Left lung (tissue), 10 donors: ENCODE data around the gene ARPC5L. TPM values are rescaled to one million over a fixed set of nuclear protein-coding genes. Genes with fewer than 3 reads are reported as not detected.

Experiments used
- ATAC-seq: fragments of 200-7000 bp; cut with Tn5 transposase; one replicate; pipeline ENCODE4 v1.9.1; 2020; ENCODE audit warnings: moderate library complexity
- DNase-seq, 4 donors: peaks; one replicate each; pipeline ENCODE4 v3.0.0-alpha.2; 2013 to 2020
- H3K27ac ChIP-seq, 2 donors: fragments of 200-600 bp; sonication (generic) in 1 of 2; one replicate each; pipeline versions ENCODE4 v1.5.0 to v1.8.0; 2020 to 2021
- H3K27me3 ChIP-seq, 2 donors: fragments of 200-600 bp; sonication (generic) in 1 of 2; one replicate each; pipeline versions ENCODE4 v1.5.0 to v1.8.0; 2020 to 2021
- H3K36me3 ChIP-seq, 2 donors: fragments of 200-600 bp; sonication (generic) in 1 of 2; one replicate each; pipeline versions ENCODE4 v1.5.0 to v1.8.0; 2020 to 2021
- H3K4me1 ChIP-seq, 2 donors: fragments of 200-600 bp; one replicate each; pipeline ENCODE4 v1.8.0; 2021
- H3K4me3 ChIP-seq, 2 donors: fragments of 200-600 bp; sonication (generic) in 1 of 2; one replicate each; pipeline versions ENCODE4 v1.5.0 to v1.8.0; 2020 to 2021; ENCODE audit warnings: mild to moderate bottlenecking in 1 of 2
- H3K9me3 ChIP-seq, 2 donors: fragments of 200-600 bp; sonication (generic) in 1 of 2; one replicate each; pipeline versions ENCODE4 v1.5.0 to v1.8.0; 2020 to 2021
- CTCF ChIP-seq, 2 donors: fragments of 200-600 bp; sonication (generic) in 1 of 2; IDR thresholded peaks; one replicate each; pipeline versions ENCODE4 v1.5.0 to v1.8.0; 2021; ENCODE audit warnings: antibody characterized with exemption in 2 of 2
- intact Hi-C, 2 donors: fragments of 100-400 bp; cut with DNase I; formaldehyde crosslinking; loops; one replicate each; pipeline versions ENCODE4 v1.11.2 to v1.14.2; 2022
- polyA plus RNA-seq, 6 donors: library from polyadenylated mRNA; unstranded; fragments of 120-200 nt; gene quantifications; one replicate each; pipeline ENCODE4 v1.2.1, GENCODE V29; 2013; ENCODE audit not compliant: insufficient read length in 6 of 6
- total RNA-seq, 2 donors: library from RNA; stranded (reverse); fragmentation: NEBNext Ultra II Directional; extraction: Animal tissue kit (Norgen Biotek cat#: 25700); gene quantifications; one replicate each; pipeline ENCODE4 v1.2.1, GENCODE V29; 2021
- donor health status: DM: no; HTN: yes; CAD: no.
- donor health status: DM: no; HTN: no; CAD: no.

The ARPC5L gene
- total and polyA plus RNA-seq, 8 donors, result 30.8 to 53.6 (median 36.5) TPM

GRCh38 chr9:124878021-124878420, 16.1 kb downstream of the ARPC5L start:
- H3K27ac ChIP-seq, result no peak overlapping the region
- TF ChIP-seq CTCF (IDR thresholded peaks at IDR 0.05), result no peak
- H3K36me3 ChIP-seq, result peaks cover 0 to 99% of the 10 kb centered on the region in 2 donors
- no peak overlapping the region for H3K4me3 ChIP-seq
- no peaks in the 10 kb centered on the region for H3K9me3 ChIP-seq
- no peak for DNase-seq
- no peaks in the 10 kb centered on the region for H3K27me3 ChIP-seq
- ATAC-seq, result peak; percentile 73
- intact Hi-C loops, result no loop called here
- H3K4me1 ChIP-seq, result peaks cover 6 to 18% of the 10 kb centered on the region in 2 donors

- TF ChIP-seq CTCF (IDR thresholded peaks at IDR 0.05), result no peak
- ATAC-seq (no peak), DNase-seq (peak in 1 of 4 donors; percentile 40)
- intact Hi-C loops, result no loop called here
- H3K27me3 ChIP-seq, result no peaks in the 10 kb centered on the region
- no peak overlapping the region for H3K4me3 ChIP-seq
- no peak overlapping the region for H3K27ac ChIP-seq
- peaks cover 0 to 99% of the 10 kb centered on the region in 2 donors for H3K36me3 ChIP-seq
- H3K4me1 ChIP-seq, result peaks cover under 1 to 13% of the 10 kb centered on the region in 2 donors
- H3K9me3 ChIP-seq, result no peaks in the 10 kb centered on the region
Observed at GRCh38 chr9:124878518-124878917, 16.6 kb downstream of the ARPC5L start.

GRCh38 chr9:124879226-124879625, 17.3 kb downstream of the ARPC5L start:
- no peak for TF ChIP-seq CTCF (IDR thresholded peaks at IDR 0.05)

GRCh38 chr9:124880501-124880900, 18.6 kb downstream of the ARPC5L start:
- Histone ChIP-seq H3K27ac (no peak overlapping the region), H3K9me3 (no peaks in the 10 kb centered on the region), H3K4me1 (no peaks in the 10 kb centered on the region), H3K36me3 (peaks cover 0 to 99% of the 10 kb centered on the region in 2 donors), H3K27me3 (no peaks in the 10 kb centered on the region), H3K4me3 (no peak overlapping the region)
- intact Hi-C loops, result no loop called here
- no peak for DNase-seq
- no peak for TF ChIP-seq CTCF (IDR thresholded peaks at IDR 0.05)
- ATAC-seq, result no peak

More at GRCh38 chr9:124879226-124879625, 17.3 kb downstream of the ARPC5L start:
- Histone ChIP-seq H3K36me3 (peaks cover 0 to 99% of the 10 kb centered on the region in 2 donors), H3K9me3 (no peaks in the 10 kb centered on the region), H3K27ac (no peak overlapping the region), H3K27me3 (no peaks in the 10 kb centered on the region), H3K4me3 (no peak overlapping the region), H3K4me1 (peaks cover 0 to 6% of the 10 kb centered on the region in 2 donors)
- intact Hi-C loops, result no loop called here
- DNase-seq (peak in 1 of 4 donors; percentile 68), ATAC-seq (no peak)

- DNase-seq, result no peak
- no peaks in the 10 kb centered on the region for H3K27me3 ChIP-seq
- H3K4me3 ChIP-seq, result no peak overlapping the region
- intact Hi-C loops, result no loop called here
- TF ChIP-seq CTCF (IDR thresholded peaks at IDR 0.05), result no peak
- no peaks in the 10 kb centered on the region for H3K4me1 ChIP-seq
- H3K36me3 ChIP-seq, result peaks cover 0 to 99% of the 10 kb centered on the region in 2 donors
- H3K9me3 ChIP-seq, result no peaks in the 10 kb centered on the region
- ATAC-seq, result no peak
- H3K27ac ChIP-seq, result no peak overlapping the region
Observed at GRCh38 chr9:124881138-124881743, 19.3 kb downstream of the ARPC5L start.
